ENCODE measurements around the gene DUSP9.
A peak's percentile ranks its signal among the peaks of the same experiment; 100 is the strongest.

The DUSP9 gene

DNA sequence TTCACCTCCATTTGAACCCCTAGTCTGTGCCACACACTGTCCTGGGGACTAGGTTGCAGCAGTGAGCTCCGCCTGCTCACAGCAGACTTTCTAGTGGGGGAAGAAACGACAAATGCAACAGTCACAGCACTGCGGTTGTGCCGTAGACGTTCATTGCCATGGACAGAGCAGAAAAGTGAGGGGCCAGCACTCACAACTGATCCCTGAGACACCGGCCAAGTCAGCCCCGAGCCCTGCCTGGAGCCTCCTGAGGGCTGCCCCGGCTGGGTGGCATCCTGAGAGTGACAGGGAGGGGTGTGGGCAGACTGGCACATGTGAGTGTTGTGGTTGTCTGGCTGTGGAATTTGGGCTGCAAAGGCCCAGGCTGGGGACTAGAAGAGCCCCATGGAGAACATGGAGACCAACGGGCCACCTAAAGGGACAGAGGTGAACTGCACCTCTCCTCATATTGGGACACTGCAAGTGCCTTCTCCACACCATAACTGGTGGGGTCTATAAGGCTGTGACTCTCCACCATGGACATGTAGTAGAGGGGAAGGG lies 4.6 kb downstream of the DUSP9 start:
- H3K4me3 ChIP-seq (ENCODE audit: low read length) = no peak overlapping the region
- DNase-seq (ENCODE audit: low read depth) = no peak
- TF ChIP-seq, protein P1, sequence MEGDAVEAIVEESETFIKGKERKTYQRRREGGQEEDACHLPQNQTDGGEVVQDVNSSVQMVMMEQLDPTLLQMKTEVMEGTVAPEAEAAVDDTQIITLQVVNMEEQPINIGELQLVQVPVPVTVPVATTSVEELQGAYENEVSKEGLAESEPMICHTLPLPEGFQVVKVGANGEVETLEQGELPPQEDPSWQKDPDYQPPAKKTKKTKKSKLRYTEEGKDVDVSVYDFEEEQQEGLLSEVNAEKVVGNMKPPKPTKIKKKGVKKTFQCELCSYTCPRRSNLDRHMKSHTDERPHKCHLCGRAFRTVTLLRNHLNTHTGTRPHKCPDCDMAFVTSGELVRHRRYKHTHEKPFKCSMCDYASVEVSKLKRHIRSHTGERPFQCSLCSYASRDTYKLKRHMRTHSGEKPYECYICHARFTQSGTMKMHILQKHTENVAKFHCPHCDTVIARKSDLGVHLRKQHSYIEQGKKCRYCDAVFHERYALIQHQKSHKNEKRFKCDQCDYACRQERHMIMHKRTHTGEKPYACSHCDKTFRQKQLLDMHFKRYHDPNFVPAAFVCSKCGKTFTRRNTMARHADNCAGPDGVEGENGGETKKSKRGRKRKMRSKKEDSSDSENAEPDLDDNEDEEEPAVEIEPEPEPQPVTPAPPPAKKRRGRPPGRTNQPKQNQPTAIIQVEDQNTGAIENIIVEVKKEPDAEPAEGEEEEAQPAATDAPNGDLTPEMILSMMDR (conservative IDR thresholded peaks at IDR 0.05; ENCODE audit: low read length) = peak; percentile 32; the same call in 1 of the 2 replicates

DNA sequence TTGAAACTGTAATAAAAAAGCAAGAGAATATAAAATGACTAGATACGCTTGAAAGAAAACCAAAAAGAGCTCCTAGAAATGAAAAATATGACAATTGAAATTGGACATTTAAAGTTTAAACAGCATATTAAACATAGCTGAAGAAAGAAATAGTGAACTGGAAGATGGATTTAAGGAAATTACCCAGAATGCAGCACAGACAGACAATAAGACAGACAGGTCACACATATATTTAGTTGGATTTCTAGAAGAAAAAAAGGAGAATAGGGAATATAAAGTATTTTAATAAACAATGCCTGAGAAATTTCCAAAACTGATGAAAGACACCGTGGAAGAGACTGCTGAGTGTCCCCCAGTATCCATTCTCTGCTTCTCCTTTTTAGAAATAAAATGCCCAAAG lies 6.6 kb downstream of the DUSP9 start:
- no peak for DNase-seq (ENCODE audit: low read depth)
- H3K4me3 ChIP-seq (ENCODE audit: low read length) = no peak overlapping the region
- TF ChIP-seq, protein P1 (conservative IDR thresholded peaks at IDR 0.05; ENCODE audit: low read length) = no peak

DNA sequence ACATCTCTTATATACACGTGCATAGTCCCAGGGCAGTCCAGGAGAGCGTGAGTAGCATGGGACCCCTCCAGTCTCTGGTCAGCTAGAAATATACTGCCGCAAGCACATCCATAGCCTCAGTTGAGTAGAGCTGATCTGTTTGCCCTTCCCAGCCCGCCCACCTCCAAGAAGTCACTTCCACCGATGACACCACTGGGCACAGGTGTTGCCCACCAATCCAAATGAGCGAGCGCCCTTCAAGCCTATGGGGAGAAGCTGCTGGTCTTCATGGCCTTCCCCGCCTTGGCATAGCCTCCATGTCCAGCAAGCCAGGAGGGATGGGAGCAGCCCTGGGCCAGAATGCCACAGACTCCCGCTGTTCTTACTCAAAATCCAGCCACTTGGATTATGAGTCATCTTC lies 10.2 kb downstream of the DUSP9 start:
- no peak overlapping the region for H3K4me3 ChIP-seq (ENCODE audit: low read length)
- DNase-seq (ENCODE audit: low read depth) = no peak
- TF ChIP-seq, protein P1 (conservative IDR thresholded peaks at IDR 0.05; ENCODE audit: low read length) = no peak

DNA sequence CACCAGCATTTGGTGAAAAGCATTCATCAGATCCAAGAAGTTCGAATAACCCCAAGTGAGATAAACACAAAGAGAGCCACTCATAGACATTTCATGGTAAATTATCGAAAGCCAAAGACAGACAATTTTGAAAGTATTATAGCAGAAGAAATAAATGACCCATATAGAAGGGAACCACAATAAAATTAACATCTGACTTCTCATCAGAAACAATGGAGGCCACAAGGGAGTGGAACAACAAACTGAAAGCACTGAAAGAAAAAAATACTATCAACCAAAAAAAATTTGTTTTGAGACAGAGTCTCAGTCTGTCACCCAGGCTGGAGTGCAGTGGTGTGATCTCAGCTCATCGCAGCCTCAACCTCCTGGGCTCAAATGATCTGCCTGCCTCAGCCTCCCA lies 12.3 kb downstream of the DUSP9 start:
- TF ChIP-seq, protein P1 (conservative IDR thresholded peaks at IDR 0.05; ENCODE audit: low read length) = no peak
- no peak overlapping the region for H3K4me3 ChIP-seq (ENCODE audit: low read length)
- DNase-seq (ENCODE audit: low read depth) = no peak

DNA sequence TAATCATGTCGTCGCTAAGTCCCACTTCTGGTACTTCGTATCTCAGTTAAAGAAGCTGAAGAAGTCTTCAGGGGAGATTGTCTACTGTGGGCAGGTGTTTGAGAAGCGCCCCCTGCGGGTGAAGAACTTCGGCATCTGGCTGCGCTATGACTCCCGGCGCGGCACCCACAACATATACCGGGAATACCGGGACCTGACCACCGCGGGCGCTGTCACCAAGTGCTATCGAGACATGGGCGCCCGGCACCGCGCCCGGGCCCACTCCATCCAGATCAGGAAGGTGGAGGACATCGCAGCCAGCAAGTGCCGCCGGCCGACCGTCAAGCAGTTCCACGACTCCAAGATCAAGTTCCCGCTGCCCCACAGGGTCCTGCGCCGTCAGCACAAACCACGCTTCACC lies 15.3 kb downstream of the DUSP9 start:
- H3K4me3 ChIP-seq (ENCODE audit: low read length) = no peak overlapping the region
- DNase-seq (ENCODE audit: low read depth) = no peak
- TF ChIP-seq, protein P1 (conservative IDR thresholded peaks at IDR 0.05; ENCODE audit: low read length) = peak; percentile 33

DNA sequence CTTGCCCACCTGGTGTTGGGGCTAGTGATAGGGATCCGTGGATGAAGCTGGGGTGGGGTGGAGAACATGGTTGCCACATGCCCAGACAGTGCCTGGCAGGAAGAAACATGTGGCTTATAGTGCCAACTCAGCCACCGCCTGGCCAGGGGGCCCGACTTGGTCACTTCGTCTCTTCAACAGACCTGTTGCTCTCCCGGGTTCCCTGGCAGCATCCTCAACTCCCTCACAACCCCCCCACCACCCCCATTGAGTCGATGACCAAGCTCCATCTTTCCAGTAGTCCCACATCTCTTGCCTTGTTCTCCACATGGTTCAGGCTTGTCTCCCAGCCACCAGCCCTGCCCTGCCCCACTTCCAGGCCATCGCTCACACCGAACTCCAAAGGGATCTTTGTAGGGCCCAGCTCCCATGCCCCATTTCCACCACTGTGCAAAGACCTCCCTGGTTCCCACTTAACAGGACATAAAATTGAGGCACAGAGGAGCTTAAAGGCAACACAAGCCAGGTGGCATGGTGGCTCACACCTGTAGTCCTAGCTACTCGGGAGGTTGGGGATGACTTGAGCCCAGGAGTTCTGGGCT lies 18.8 kb downstream of the DUSP9 start:
- DNase-seq (ENCODE audit: low read depth) = no peak
- H3K4me3 ChIP-seq (ENCODE audit: low read length) = no peak overlapping the region
- TF ChIP-seq, protein P1 (conservative IDR thresholded peaks at IDR 0.05; ENCODE audit: low read length) = no peak

DNA sequence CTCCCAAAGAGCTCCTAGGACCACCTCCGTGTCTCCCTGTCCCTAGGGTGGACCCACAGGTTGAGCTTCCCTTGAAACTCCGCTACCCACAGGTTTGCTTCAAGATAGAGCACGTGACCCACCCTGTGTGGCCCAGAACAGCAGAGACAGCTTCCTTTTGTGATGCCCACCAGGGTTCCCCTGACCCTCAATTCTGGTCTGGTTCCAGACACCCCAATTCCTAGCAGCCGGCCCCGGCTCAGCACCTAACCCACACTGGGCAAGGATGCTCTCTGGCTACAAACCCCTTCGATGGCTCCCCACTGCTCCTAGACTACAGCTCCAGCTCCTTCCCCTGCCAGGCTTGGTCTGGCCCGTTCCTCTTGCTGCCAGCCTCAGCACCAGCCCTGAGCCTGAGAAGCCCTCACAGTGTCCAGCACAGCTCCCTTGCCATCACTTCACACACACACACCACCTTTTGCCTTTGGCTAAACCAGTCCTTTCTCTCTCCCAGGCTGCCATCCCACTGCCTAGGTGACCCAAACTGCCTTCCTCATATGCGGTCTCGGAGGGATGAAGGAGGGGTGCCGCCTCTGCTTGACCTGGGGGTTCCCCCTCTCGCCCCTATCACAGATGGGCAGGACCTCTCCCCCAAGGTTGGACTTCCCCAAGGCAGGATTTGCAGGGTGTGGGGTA lies 20.4 kb downstream of the DUSP9 start:
- DNase-seq (ENCODE audit: low read depth) = no peak
- H3K4me3 ChIP-seq (ENCODE audit: low read length) = peak overlapping the region; percentile 33; the same call in 1 of the 2 replicates
- TF ChIP-seq, protein P1 (conservative IDR thresholded peaks at IDR 0.05; ENCODE audit: low read length) = no peak

All from AG10803 (cell line).